PFSK-1 (cell line): ENCODE data around the gene FYB2.

Experiments
- FOXP2 ChIP-seq: optimal IDR thresholded peaks from 2 replicates; pipeline ENCODE3; 2011; ENCODE audit warnings: borderline replicate concordance, control low read depth, inconsistent platforms; ENCODE audit not compliant: insufficient read depth; ENCODE audit errors: extremely low read length, extremely low read depth
- POLR2AphosphoS5 ChIP-seq: IDR thresholded peaks from 2 replicates; pipeline ENCODE4 v1.6.1; 2012; ENCODE audit warnings: low read depth, mild to moderate bottlenecking, control low read depth, low read length, moderate library complexity
- SIN3A ChIP-seq: IDR thresholded peaks from 2 replicates; pipeline ENCODE4 v1.6.1; 2012; ENCODE audit warnings: mild to moderate bottlenecking, low read length, moderate library complexity, borderline replicate concordance; ENCODE audit not compliant: insufficient read depth
- TAF1 ChIP-seq: IDR thresholded peaks from 2 replicates; pipeline ENCODE4 v1.6.1; 2012; ENCODE audit warnings: low read length, control low read depth, borderline replicate concordance; ENCODE audit not compliant: insufficient read depth
- TF ChIP-seq, protein P1 (sequence below), 2 experiments: IDR thresholded peaks; 2 replicates each; pipeline versions ENCODE4 v1.6.1 to v1.8.0; 2011 to 2012; ENCODE audit warnings: low read depth in 2 of 2, low read length in 2 of 2, control low read depth in 1 of 2, inconsistent platforms in 1 of 2, mild to moderate bottlenecking in 1 of 2, moderate library complexity in 1 of 2; ENCODE audit not compliant: insufficient read depth in 1 of 2

DNA sequence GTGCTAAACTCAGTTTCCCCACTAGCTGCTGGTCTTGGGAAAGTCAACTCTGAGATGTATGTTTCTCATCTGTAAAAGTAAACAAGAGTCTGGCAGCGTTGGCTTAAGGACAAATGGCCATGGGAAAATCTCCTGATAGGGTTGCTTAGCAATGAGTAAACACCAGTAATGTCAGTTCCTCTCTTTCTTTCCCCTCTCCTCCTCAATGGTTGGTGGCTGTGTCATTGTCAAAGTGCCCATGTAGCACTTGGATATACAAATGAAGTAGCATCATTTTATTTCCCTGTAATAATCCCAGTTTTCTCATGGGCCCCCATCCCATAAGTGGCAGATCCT, 2.2 kb upstream of the FYB2 start:
- TF ChIP-seq, protein P1, sequence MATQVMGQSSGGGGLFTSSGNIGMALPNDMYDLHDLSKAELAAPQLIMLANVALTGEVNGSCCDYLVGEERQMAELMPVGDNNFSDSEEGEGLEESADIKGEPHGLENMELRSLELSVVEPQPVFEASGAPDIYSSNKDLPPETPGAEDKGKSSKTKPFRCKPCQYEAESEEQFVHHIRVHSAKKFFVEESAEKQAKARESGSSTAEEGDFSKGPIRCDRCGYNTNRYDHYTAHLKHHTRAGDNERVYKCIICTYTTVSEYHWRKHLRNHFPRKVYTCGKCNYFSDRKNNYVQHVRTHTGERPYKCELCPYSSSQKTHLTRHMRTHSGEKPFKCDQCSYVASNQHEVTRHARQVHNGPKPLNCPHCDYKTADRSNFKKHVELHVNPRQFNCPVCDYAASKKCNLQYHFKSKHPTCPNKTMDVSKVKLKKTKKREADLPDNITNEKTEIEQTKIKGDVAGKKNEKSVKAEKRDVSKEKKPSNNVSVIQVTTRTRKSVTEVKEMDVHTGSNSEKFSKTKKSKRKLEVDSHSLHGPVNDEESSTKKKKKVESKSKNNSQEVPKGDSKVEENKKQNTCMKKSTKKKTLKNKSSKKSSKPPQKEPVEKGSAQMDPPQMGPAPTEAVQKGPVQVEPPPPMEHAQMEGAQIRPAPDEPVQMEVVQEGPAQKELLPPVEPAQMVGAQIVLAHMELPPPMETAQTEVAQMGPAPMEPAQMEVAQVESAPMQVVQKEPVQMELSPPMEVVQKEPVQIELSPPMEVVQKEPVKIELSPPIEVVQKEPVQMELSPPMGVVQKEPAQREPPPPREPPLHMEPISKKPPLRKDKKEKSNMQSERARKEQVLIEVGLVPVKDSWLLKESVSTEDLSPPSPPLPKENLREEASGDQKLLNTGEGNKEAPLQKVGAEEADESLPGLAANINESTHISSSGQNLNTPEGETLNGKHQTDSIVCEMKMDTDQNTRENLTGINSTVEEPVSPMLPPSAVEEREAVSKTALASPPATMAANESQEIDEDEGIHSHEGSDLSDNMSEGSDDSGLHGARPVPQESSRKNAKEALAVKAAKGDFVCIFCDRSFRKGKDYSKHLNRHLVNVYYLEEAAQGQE (IDR thresholded peaks at IDR 0.05; ENCODE audit: insufficient read depth in 1 of 2, low read depth in 2 of 2, low read length in 2 of 2), result no peak
- TF ChIP-seq POLR2AphosphoS5, result no peak
- TF ChIP-seq FOXP2, result no peak
- TF ChIP-seq TAF1, result no peak
- no peak for TF ChIP-seq SIN3A
